Measurements from ENCODE around the gene AJUBA. TPM values are rescaled to one million over a fixed set of nuclear protein-coding genes. Genes with fewer than 3 reads are reported as not detected.

AJUBA gene
- total and polyA plus RNA-seq, 5 donors from 2014 or later: 0.20 to 1.0 (median 0.69) TPM

DNA sequence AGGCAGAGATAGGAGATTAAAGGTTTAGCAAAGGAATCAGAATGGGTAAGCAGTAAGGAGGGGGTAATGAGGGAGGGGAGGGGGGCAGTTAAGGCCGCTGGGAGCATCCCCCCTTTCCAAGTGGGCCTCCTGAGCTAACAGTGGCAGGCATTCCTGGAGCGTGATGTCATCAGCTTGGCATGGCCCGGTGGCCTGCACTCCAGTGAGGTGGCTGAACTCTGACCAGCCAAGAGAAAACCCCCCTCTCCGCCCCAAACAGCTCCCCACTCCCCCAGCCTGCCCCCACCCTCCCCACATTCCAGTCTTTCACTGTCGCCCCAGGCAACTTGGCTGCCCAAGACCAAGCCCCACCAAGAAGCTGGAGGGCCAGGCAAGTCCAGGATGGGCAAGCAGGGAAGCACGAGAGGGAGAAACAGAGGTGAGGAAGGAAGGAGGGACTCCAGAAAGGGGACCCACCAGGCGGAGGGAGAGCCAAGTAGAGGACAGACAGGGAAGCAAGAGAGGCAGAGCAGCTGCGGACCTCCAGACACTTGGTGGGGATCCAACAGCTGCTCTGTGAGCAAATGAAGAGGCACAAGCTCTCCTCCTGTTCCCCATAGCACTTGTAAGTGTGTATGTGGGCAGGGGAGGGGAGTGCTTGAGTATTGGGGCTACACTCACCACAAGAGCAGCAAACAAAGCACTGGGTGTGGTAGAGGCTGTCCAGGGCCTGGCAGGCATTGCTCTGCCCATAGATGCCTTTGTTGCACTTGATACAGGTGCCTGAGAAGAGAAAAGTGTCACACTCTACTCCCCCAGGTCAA, 4.5 kb downstream of the AJUBA start:
- peak overlapping the region in 1 of 3 donors; percentile 62 for H3K27ac Mint-ChIP-seq
- no peaks in the 10 kb centered on the region for H3K36me3 Mint-ChIP-seq
- peak overlapping the region in 1 of 4 donors; percentile 67 for H3K4me3 Mint-ChIP-seq

DNA sequence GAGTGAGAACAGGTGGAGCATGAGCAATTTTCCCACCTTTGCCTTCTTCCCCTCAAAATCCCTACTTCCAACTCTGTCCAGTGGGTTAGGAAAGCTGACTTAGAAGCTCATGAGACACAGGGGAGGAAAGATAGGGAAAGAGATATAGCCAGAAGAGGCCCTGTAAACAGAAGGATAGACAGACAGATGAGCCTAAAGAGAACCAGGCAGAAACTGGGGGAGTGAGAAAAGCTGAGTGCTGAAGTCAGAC, 5.0 kb downstream of the AJUBA start:
- Histone ChIP-seq H3K27ac (ENCODE audit: insufficient read depth, low read length, poor library complexity, severe bottlenecking) (no peak overlapping the region), H3K36me3 (ENCODE audit: control insufficient read depth, insufficient read depth, low read length) (no peaks in the 10 kb centered on the region), H3K4me1 (ENCODE audit: control insufficient read depth, insufficient read depth, low read length, poor library complexity, severe bottlenecking) (peaks cover 22% of the 10 kb centered on the region), H3K9me3 (ENCODE audit: control insufficient read depth in 2 of 2, low read length in 2 of 2) (no peaks in the 10 kb centered on the region), H3K27me3 (ENCODE audit: control insufficient read depth, insufficient read depth, low read length) (peaks cover 5% of the 10 kb centered on the region), H3K4me3 (ENCODE audit: low read depth, low read length) (no peak overlapping the region)
- H3K27me3 Mint-ChIP-seq: peaks cover 33% of the 10 kb centered on the region
- H3K4me3 Mint-ChIP-seq: peak overlapping the region in 1 of 4 donors; percentile 20
- H3K36me3 Mint-ChIP-seq: no peaks in the 10 kb centered on the region
- peaks cover 0 to 9% (median 3%) of the 10 kb centered on the region in 4 donors for H3K4me1 Mint-ChIP-seq
- DNase-seq: no peak
- H3K9me3 Mint-ChIP-seq: no peaks in the 10 kb centered on the region
- no peak for ATAC-seq (ENCODE audit: low read depth in 2 of 2)
- no peak overlapping the region for H3K27ac Mint-ChIP-seq

More for the DNA sequence above, 4.5 kb downstream of the AJUBA start:
- Histone ChIP-seq H3K27ac (ENCODE audit: insufficient read depth, low read length, poor library complexity, severe bottlenecking) (no peak overlapping the region), H3K4me3 (ENCODE audit: low read depth, low read length) (no peak overlapping the region), H3K9me3 (ENCODE audit: control insufficient read depth in 2 of 2, low read length in 2 of 2) (no peaks in the 10 kb centered on the region), H3K36me3 (ENCODE audit: control insufficient read depth, insufficient read depth, low read length) (no peaks in the 10 kb centered on the region), H3K4me1 (ENCODE audit: control insufficient read depth, insufficient read depth, low read length, poor library complexity, severe bottlenecking) (peaks cover 27% of the 10 kb centered on the region), H3K27me3 (ENCODE audit: control insufficient read depth, insufficient read depth, low read length) (peaks cover 5% of the 10 kb centered on the region)
- H3K9me3 Mint-ChIP-seq: no peaks in the 10 kb centered on the region
- H3K27me3 Mint-ChIP-seq: peaks cover 33% of the 10 kb centered on the region
- ATAC-seq (ENCODE audit: low read depth in 2 of 2): no peak
- peaks cover 0 to 9% (median 3%) of the 10 kb centered on the region in 4 donors for H3K4me1 Mint-ChIP-seq
- no peak for DNase-seq

DNA sequence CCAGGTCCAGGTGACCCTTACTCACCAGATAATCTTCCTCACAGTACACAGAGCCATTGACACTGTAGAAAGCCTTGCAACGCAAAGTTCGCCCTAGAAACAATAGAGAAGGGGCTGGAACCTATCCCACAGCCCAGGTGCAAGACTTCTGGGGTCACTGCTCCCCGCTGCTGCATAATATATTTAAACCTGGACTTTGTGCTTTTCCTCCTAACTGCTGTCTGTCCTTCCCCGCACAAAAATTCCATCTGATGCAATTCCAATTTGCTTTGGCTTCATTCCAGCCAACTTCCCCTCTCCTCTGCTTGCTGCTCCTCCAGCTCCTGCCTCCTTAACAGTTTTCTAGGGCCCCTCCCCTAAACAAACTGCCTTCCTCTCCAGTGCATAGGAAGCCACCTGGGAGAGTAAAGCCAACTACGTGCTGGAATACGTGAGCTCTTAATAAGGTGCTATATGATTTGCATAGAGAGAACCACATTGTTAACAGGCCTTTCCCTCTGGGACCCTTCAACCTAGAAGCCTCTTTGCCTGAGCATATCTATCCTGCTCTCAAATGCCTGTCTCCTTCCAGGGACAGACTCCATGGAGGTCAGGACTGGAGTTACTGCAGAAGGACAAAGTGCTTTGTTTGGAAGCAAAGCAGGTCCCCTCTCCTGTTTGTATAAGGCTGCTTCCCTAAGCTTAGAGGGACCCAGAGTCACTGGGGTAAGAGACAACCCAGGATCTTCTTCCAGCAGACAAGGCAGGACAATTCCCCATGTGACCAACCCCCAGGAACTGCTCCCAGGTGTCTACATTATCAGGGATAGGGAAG, 5.5 kb downstream of the AJUBA start:
- no peak overlapping the region for H3K4me3 ChIP-seq (ENCODE audit: low read depth, low read length)
- Mint-ChIP-seq H3K4me1 (peaks cover 0 to 9% (median 3%) of the 10 kb centered on the region in 4 donors), H3K27me3 (peaks cover 33% of the 10 kb centered on the region), H3K27ac (peak overlapping the region in 1 of 3 donors; percentile 47), H3K36me3 (no peaks in the 10 kb centered on the region), H3K4me3 (peak overlapping the region in 1 of 4 donors; percentile 20), H3K9me3 (no peaks in the 10 kb centered on the region)
- ATAC-seq (ENCODE audit: low read depth in 2 of 2) (no peak), DNase-seq (no peak)
- H3K27ac ChIP-seq (ENCODE audit: insufficient read depth, low read length, poor library complexity, severe bottlenecking): no peak overlapping the region
- peaks cover 17% of the 10 kb centered on the region for H3K4me1 ChIP-seq (ENCODE audit: control insufficient read depth, insufficient read depth, low read length, poor library complexity, severe bottlenecking)
- no peaks in the 10 kb centered on the region for H3K36me3 ChIP-seq (ENCODE audit: control insufficient read depth, insufficient read depth, low read length)
- peaks cover 5% of the 10 kb centered on the region for H3K27me3 ChIP-seq (ENCODE audit: control insufficient read depth, insufficient read depth, low read length)
- H3K9me3 ChIP-seq (ENCODE audit: control insufficient read depth in 2 of 2, low read length in 2 of 2): no peaks in the 10 kb centered on the region

DNA sequence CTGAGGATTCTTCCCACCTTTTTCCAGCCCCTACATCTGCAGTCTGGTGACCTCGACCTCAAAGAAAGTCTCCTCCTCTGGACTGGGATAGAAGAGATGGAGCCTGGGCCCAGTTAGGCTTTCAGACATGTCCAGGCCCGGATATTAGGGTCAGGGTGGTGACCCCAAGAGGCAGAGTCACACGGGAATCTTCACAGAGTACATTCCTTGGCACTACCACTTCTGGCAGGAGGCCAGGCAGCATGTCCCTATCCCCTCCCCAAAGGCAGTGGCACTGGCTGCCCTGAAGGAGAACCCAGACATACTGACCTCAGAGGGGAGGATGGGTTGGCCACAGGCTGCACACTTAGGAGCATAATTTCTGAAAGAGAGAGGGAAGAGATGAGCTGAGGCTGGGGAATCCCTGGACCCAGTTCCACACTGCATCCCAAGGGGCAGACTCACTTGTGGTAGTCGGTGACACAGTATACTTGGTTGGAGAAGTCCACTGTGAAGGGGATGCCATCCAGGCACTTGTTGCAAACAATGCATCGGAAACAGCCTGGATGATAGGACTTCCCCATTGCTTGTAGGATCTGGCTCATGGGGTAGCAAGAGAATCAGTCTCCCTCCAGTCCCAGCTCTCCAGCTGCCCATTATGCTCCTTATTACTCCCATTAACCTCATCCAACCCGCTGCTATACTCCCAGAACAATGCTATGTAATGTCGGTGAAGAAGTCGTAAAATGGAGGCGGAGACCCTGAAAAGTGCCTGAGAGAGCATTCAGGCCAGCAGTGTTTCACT, 7.6 kb downstream of the AJUBA start:
- Mint-ChIP-seq H3K27me3 (peaks cover 30% of the 10 kb centered on the region), H3K27ac (no peak overlapping the region), H3K4me3 (no peak overlapping the region), H3K4me1 (peaks cover 0 to 2% (median 0%) of the 10 kb centered on the region in 4 donors), H3K36me3 (no peaks in the 10 kb centered on the region), H3K9me3 (no peaks in the 10 kb centered on the region)
- no peak overlapping the region for H3K4me3 ChIP-seq (ENCODE audit: low read depth, low read length)
- ATAC-seq (ENCODE audit: low read depth in 2 of 2): no peak
- DNase-seq: no peak
- H3K4me1 ChIP-seq (ENCODE audit: control insufficient read depth, insufficient read depth, low read length, poor library complexity, severe bottlenecking): no peaks in the 10 kb centered on the region
- H3K27ac ChIP-seq (ENCODE audit: insufficient read depth, low read length, poor library complexity, severe bottlenecking): no peak overlapping the region
- no peaks in the 10 kb centered on the region for H3K36me3 ChIP-seq (ENCODE audit: control insufficient read depth, insufficient read depth, low read length)
- H3K27me3 ChIP-seq (ENCODE audit: control insufficient read depth, insufficient read depth, low read length): peaks cover 3% of the 10 kb centered on the region
- no peaks in the 10 kb centered on the region for H3K9me3 ChIP-seq (ENCODE audit: control insufficient read depth in 2 of 2, low read length in 2 of 2)

DNA sequence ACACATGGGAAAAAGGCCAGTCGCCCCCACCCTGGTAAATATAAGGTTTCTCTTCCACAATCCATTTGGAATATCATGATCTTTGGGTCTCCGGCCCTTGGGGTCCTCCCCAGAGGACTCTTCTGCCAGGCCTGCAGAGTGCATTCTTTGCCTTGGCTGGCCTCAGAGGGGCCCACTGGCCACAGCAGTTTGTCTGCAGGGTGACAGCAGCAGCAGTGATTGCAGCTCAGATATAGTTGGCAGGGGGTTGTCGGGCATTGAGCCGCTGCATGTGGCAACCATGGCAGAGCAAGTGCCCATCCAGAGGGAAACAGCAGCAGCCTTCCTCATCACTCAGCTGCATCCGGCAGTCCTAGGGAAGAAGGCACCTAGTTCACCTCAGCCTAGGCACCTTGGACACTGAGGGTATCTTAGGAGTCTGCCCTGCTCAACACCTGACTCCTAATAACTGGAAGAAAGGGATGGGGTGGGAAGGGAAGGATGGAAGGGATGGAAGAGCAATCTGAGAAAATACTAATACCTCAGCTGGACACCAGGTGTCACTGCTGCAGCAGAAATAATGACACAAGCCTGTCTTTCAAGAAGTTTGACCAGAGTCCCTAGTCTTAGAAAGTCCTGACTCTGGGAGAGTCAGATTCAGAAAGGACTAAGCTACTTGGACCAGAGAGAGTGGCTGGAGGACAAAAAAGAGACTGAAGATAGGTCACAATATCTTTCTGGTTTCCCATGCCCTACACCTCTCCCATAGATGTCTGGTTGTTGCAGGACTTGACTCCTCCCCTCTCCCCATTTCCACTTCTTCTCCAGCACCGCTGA, 8.9 kb downstream of the AJUBA start:
- Mint-ChIP-seq H3K27ac (no peak overlapping the region), H3K4me1 (no peaks in the 10 kb centered on the region), H3K27me3 (peaks cover 21% of the 10 kb centered on the region), H3K9me3 (no peaks in the 10 kb centered on the region), H3K36me3 (no peaks in the 10 kb centered on the region), H3K4me3 (no peak overlapping the region)
- Histone ChIP-seq H3K36me3 (ENCODE audit: control insufficient read depth, insufficient read depth, low read length) (no peaks in the 10 kb centered on the region), H3K9me3 (ENCODE audit: control insufficient read depth in 2 of 2, low read length in 2 of 2) (no peaks in the 10 kb centered on the region), H3K4me3 (ENCODE audit: low read depth, low read length) (no peak overlapping the region), H3K27ac (ENCODE audit: insufficient read depth, low read length, poor library complexity, severe bottlenecking) (no peak overlapping the region), H3K4me1 (ENCODE audit: control insufficient read depth, insufficient read depth, low read length, poor library complexity, severe bottlenecking) (no peaks in the 10 kb centered on the region), H3K27me3 (ENCODE audit: control insufficient read depth, insufficient read depth, low read length) (peaks cover 3% of the 10 kb centered on the region)
- ATAC-seq (ENCODE audit: low read depth in 2 of 2): peak; percentile 40 to 58
- DNase-seq: peak; percentile 12 to 58 (median 31)

DNA sequence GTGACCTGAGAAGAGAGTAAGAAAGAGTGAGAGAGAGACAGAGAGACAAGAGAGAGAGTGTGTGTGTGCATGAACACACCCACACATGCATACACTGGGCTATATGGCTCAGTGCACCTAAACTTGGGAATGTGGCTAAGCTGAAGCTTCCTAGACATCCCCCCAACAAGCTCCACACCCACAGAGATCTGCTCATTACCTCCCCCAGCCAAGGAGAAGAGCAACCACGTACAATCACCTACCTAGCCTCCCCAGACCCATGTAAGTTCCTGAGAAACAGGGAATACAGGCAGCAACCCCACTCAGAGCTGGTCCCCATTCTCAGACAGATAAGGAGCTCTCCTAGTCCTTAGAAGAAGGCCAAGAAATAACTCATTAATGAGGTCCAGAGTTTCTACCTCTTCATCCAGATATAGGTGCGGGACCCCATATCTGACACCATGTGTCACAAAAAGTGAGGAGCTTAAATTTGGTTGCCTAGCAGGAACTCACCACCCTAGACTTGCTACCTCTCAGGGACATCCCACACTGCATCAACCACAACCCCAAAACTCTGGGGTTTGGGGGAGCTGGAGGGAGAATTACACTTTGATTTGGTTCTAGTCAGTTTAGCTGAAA, 9.9 kb downstream of the AJUBA start:
- H3K27me3 Mint-ChIP-seq: peaks cover 16% of the 10 kb centered on the region
- no peaks in the 10 kb centered on the region for H3K9me3 ChIP-seq (ENCODE audit: control insufficient read depth in 2 of 2, low read length in 2 of 2)
- H3K4me3 ChIP-seq (ENCODE audit: low read depth, low read length): no peak overlapping the region
- peaks cover 3% of the 10 kb centered on the region for H3K27me3 ChIP-seq (ENCODE audit: control insufficient read depth, insufficient read depth, low read length)
- no peaks in the 10 kb centered on the region for H3K4me1 ChIP-seq (ENCODE audit: control insufficient read depth, insufficient read depth, low read length, poor library complexity, severe bottlenecking)
- H3K4me1 Mint-ChIP-seq: no peaks in the 10 kb centered on the region
- H3K36me3 ChIP-seq (ENCODE audit: control insufficient read depth, insufficient read depth, low read length): no peaks in the 10 kb centered on the region
- no peak overlapping the region for H3K27ac Mint-ChIP-seq
- DNase-seq (no peak), ATAC-seq (ENCODE audit: low read depth in 2 of 2) (no peak)
- no peaks in the 10 kb centered on the region for H3K9me3 Mint-ChIP-seq
- H3K4me3 Mint-ChIP-seq: no peak overlapping the region
- no peaks in the 10 kb centered on the region for H3K36me3 Mint-ChIP-seq
- H3K27ac ChIP-seq (ENCODE audit: insufficient read depth, low read length, poor library complexity, severe bottlenecking): no peak overlapping the region

DNA sequence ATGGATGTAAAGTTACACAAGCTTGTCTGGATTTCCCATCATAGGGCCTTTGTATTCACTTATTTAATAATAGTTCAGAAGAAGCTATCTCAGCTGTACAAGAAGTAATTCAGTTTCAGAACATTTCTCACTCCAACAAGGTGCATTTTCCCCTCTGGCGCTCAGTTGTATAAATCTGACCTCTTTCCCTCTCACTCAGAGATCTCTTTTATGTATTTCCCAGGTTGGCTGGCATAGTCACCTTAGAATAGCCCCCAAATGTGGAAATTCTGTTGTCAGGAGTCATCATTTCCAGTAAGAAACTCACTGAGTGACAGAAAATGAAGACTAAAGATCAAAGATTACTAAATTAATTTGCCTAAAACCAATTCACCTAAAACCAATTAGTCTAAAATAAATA, 11.2 kb downstream of the AJUBA start:
- H3K9me3 ChIP-seq (ENCODE audit: control insufficient read depth in 2 of 2, low read length in 2 of 2): no peaks in the 10 kb centered on the region
- Mint-ChIP-seq H3K4me1 (no peaks in the 10 kb centered on the region), H3K36me3 (no peaks in the 10 kb centered on the region), H3K27ac (peak overlapping the region in 1 of 3 donors; percentile 26), H3K9me3 (no peaks in the 10 kb centered on the region), H3K27me3 (peaks cover 10% of the 10 kb centered on the region), H3K4me3 (no peak overlapping the region)
- ATAC-seq (ENCODE audit: low read depth in 2 of 2): no peak
- no peak overlapping the region for H3K4me3 ChIP-seq (ENCODE audit: low read depth, low read length)
- no peaks in the 10 kb centered on the region for H3K27me3 ChIP-seq (ENCODE audit: control insufficient read depth, insufficient read depth, low read length)
- no peak overlapping the region for H3K27ac ChIP-seq (ENCODE audit: insufficient read depth, low read length, poor library complexity, severe bottlenecking)
- H3K36me3 ChIP-seq (ENCODE audit: control insufficient read depth, insufficient read depth, low read length): no peaks in the 10 kb centered on the region
- no peaks in the 10 kb centered on the region for H3K4me1 ChIP-seq (ENCODE audit: control insufficient read depth, insufficient read depth, low read length, poor library complexity, severe bottlenecking)
- DNase-seq: no peak
